RWPE1 (cell line): ENCODE measurements around the gene IDUA.
A peak's percentile ranks its signal among the peaks of the same experiment; 100 is the strongest.

Experiments
- CTCF ChIA-PET: fragments of 350-600 bp; sonication (Branson Sonifier 250); formaldehyde crosslinking; extraction: SDS; loops from one replicate; lab custom pipeline; 2021; lab: Yijun Ruan, JAX
- POLR2A ChIA-PET: fragments of 400-600 bp; formaldehyde crosslinking; extraction: SDS; loops from one replicate; lab custom pipeline; 2020; ENCODE audit warnings: antibody characterized with exemption; ENCODE audit not compliant: low non-redundant PET; lab: Yijun Ruan, JAX
- DNase-seq: peaks from one replicate; pipeline ENCODE4 v3.0.0; 2012; ENCODE audit warnings: low spot score
- H3K27ac ChIP-seq: fragments of 450-650 bp; 2 replicates; pipeline ENCODE4 v1.5.1; 2017
- TF ChIP-seq, protein P1 (sequence below): fragments of 450-650 bp; conservative IDR thresholded peaks from 2 replicates; pipeline ENCODE4 v1.5.1; 2017; ENCODE audit warnings: low read depth, mild to moderate bottlenecking

IDUA gene

DNA sequence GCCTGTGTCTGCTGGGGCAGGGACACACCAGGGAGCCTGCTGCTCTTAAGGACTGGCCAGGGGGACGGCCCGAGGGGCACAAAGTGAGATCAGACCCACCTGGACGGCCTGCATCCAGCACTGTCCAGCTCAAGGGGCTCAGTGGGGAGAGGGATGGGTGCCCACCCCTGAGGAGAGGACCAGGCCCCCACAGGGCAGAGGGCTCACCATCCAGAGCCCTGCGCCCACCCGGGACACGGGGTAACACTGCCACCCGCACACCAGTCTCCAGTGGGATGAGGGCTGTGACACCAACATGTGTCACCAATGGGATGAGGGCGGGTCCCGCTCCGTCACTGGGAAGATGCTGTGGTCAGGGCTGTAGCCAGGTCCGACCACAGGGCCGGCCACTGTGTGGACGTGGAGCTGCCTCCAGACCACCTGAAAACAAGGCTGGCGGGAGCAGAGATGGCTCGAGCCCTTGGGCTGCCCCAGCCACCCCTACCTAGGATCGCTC lies 26.7 kb upstream of the IDUA start:
- CTCF ChIA-PET, result no interaction called here
- DNase-seq, result no peak
- POLR2A ChIA-PET, result no interaction called here
- TF ChIP-seq, protein P1, sequence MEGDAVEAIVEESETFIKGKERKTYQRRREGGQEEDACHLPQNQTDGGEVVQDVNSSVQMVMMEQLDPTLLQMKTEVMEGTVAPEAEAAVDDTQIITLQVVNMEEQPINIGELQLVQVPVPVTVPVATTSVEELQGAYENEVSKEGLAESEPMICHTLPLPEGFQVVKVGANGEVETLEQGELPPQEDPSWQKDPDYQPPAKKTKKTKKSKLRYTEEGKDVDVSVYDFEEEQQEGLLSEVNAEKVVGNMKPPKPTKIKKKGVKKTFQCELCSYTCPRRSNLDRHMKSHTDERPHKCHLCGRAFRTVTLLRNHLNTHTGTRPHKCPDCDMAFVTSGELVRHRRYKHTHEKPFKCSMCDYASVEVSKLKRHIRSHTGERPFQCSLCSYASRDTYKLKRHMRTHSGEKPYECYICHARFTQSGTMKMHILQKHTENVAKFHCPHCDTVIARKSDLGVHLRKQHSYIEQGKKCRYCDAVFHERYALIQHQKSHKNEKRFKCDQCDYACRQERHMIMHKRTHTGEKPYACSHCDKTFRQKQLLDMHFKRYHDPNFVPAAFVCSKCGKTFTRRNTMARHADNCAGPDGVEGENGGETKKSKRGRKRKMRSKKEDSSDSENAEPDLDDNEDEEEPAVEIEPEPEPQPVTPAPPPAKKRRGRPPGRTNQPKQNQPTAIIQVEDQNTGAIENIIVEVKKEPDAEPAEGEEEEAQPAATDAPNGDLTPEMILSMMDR, result no peak
- H3K27ac ChIP-seq, result peak overlapping the region; percentile 21; the same call in 1 of the 2 replicates

DNA sequence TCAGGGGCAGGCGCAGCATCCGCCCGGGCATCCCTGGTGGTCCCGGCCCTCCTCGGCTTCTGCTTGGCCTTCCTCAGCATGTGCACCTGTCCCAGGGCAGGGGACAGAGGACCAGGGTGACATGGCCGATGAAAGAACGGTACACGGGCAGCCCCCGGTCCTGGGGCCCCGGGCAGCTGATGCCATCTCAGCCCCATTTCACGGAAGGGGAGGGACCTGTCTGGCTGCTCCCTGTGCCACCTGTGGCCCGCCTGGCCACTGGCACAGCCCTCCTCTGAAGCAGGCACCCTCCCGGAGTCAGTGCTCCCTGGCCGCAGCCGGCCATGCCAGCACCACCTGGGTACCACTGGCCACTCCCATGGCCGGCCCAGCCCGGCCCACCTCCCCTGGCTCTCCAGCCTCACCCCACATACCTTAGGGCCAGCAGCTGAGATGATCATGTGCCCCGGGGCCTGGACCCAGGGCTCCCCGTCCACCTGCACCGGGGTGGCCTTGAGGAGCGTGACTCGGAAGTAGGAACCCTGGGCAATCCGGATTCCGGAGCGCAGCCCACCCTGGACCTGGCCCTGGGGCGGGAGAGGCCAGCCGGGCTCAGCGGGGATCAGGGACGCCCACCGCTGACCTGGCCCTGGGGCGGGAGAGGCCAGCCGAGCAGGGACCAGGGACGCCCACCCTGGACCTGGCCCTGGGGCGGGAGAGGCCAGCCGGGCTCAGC lies 26.1 kb upstream of the IDUA start:
- ChIA-PET CTCF (interaction anchor here (0.6 kb wide), 1 partner anchor 19 kb away, joined by 8 read pairs; no protein-coding TSS in a partner anchor), POLR2A (no interaction called here)
- H3K27ac ChIP-seq, result no peak overlapping the region; the same call in 1 of the 2 replicates
- TF ChIP-seq, protein P1, result no peak
- no peak for DNase-seq

DNA sequence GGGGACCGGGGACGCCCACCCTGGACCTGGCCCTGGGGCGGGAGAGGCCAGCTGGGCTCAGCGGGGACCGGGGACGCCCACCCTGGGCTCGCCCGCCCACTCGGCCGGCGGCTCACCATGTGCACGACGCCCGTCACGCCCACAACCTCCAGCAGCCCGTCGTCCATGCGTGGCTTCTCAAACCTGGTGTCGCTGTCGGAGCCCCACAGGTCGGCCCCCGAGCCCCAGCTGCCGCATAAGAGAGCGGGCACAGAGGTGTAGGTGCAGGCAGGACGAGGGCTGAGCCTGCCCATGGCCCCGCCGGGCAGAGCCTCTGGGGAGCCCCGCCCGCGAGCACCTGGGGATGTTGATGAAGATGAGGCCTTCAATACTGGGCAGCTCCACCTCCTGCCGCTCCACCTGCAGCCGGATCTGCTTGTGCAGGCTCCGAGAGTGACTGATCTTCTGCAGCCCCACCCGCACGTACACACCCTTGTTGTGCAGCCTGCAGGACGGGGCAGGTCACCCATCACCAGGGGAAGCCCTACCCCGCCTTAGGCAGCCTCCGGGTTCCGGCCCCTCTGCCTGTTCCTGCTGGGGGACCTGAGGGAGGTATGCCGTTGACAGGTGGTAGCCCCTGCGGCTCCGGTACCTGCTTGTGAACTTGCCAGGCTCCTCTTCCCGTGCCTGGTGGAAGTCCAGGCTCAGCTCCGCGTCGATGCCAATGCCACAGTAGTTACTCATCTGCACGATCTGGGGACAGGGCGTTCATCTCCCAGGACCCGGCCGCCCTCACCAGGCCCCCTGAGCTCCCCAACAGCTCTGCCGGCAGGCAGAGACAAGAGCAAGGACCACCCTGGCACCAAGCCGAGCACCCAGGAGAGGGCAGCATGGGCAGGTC lies 25.3 kb upstream of the IDUA start:
- TF ChIP-seq, protein P1, result no peak
- ChIA-PET CTCF (interaction anchor here (0.6 kb wide), 1 partner anchor 19 kb away, joined by 8 read pairs; no protein-coding TSS in a partner anchor), POLR2A (no interaction called here)
- peak overlapping the region; percentile 58 for H3K27ac ChIP-seq
- peak; percentile 40 for DNase-seq

DNA sequence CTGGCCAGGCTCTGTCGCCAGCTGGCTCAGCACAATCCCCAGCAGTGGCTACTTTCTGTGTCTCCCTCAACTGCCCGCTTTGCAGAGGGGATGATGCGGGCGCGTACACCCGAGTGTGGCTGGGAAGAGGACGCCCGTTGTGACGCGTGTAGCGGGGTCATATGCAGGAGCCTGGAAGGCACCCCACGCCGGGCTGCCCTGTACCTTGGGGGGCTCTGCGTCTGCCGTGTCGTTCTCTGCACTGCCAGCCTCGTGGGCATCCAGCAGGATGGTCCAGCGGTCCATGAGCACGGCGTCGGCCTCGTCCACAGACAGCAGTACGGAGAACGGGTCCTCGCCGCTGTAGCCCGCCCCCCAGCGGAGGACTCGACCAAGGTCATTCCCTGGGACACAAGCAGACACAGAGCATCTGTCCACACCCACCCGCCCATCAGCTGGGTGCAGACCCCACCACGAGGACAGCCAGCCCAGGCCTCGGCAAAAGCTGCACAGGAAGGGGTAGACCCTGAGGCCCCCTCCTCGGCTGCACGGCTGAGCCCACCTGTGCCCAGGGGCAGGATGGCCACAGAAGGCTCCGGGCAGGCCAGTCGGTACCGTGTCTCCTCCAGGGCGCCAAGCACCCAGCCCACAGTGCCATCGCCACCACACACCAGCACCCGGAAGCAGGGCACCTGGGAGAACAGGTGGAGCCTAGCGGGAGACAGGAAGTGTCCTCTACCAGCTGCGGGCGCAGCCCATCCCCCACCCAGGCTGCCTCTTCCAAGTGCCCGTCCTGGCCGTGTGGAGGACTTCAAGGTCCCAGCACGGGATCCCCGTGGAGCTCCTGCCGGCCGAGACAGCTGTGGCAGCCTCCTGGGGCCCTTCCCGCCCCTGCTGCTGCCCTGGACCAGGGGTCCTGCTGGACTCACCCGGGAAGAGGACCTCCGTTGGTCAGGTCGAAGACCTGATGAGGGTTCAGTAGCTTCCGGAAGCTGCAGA lies 24.3 kb upstream of the IDUA start:
- ChIA-PET CTCF (no interaction called here), POLR2A (no interaction called here)
- no peak for DNase-seq
- TF ChIP-seq, protein P1, result no peak
- peak overlapping the region; percentile 58 for H3K27ac ChIP-seq

DNA sequence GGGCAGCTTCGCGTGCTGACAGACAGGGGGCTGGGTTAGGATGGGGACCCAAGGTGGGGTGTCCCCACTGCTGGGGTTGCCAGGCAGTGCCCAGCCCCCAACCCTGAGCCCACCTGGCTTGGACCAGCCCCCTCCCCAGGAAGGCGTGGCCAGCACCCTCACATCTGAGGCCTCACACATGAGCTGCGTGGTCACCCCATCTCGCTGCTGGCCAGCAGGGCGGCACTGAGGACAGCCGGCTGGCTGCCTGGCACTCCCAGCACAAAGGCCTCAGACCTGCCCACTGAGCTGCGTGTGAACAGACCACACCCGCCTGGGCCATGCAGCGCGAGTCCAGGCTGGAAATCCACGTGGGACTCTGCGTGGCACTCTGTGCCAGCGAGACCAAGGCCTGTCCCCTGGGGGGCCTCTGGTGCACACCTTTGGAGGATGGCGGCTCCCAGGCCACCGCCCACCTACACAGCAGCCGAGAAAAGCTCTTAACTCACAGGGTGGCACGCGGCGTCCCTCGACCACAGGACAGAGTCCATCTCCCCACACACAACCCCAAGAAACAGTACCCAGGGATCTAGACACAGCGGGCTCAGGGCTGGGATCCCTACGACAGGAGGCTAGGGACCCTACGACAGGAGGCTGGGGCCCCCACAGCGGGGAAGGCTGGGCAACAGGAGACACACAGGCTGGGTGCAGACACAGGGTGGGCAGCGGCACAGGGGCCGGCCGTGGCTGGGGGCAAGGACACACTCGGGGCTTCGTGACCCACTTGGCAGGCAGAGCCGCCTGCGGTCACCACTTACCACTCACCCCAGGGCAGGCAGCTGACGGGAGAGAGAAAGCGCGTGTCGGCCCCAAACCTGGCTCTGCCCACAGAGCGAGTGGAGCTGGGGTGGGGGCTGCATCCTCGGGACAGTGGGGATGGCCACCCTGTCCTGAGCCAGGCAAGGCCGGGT lies 23.3 kb upstream of the IDUA start:
- CTCF ChIA-PET, result no interaction called here

More for the DNA sequence above, 23.3 kb upstream of the IDUA start:
- POLR2A ChIA-PET, result no interaction called here
- TF ChIP-seq, protein P1, result no peak
- no peak for DNase-seq
- H3K27ac ChIP-seq, result peak overlapping the region; percentile 58; the same call in 1 of the 2 replicates
